GM23338 (cell line): ENCODE data around the gene SZT2. TPM values are rescaled to one million over a fixed set of nuclear protein-coding genes. Genes with fewer than 3 reads are reported as not detected.

Experiments
- ATAC-seq: fragments of 200-7000 bp; cut with Tn5 transposase; 3 replicates; pipeline ENCODE4 v1.9.1; 2020
- DNase-seq: peaks from one replicate; pipeline ENCODE4 v3.0.0-alpha.2; 2015; ENCODE audit warnings: low spot score
- H2AFZ ChIP-seq: fragments of 200-600 bp; sonication (generic); 2 replicates; pipeline ENCODE4 v1.8.0; 2016; ENCODE audit warnings: antibody characterized with exemption, mild to moderate bottlenecking, moderate library complexity
- H3F3A ChIP-seq: fragments of 200-600 bp; sonication (generic); replicated peaks from 2 replicates; pipeline ENCODE4 v1.8.0; 2017; ENCODE audit warnings: antibody characterized with exemption, mixed run types, low read depth
- H3K27ac ChIP-seq: fragments of 200-600 bp; sonication (generic); 2 replicates; pipeline ENCODE4 v1.6.1; 2016; ENCODE audit warnings: low read depth
- H3K27me3 ChIP-seq: fragments of 200-600 bp; sonication (generic); 2 replicates; pipeline ENCODE4 v1.8.0; 2016; ENCODE audit warnings: mild to moderate bottlenecking, mixed run types, moderate library complexity; ENCODE audit not compliant: insufficient read depth
- H3K36me3 ChIP-seq: fragments of 200-600 bp; sonication (generic); 2 replicates; pipeline ENCODE4 v1.8.0; 2016; ENCODE audit warnings: mild to moderate bottlenecking; ENCODE audit not compliant: insufficient read depth
- H3K4me1 ChIP-seq: fragments of 200-600 bp; sonication (generic); 2 replicates; pipeline ENCODE4 v1.8.0; 2016; ENCODE audit warnings: mild to moderate bottlenecking, moderate library complexity; ENCODE audit not compliant: insufficient read depth
- H3K4me2 ChIP-seq: fragments of 200-600 bp; sonication (generic); 2 replicates; pipeline ENCODE4 v1.7.1; 2017; ENCODE audit warnings: mixed run types
- H3K4me3 ChIP-seq: fragments of 200-600 bp; sonication (generic); 2 replicates; pipeline ENCODE4 v1.6.1; 2016; ENCODE audit warnings: mixed run types
- H3K79me2 ChIP-seq: fragments of 200-600 bp; sonication (generic); replicated peaks from 2 replicates; pipeline ENCODE4 v1.8.0; 2017; ENCODE audit warnings: mild to moderate bottlenecking; ENCODE audit not compliant: insufficient read depth
- H3K9me2 ChIP-seq: fragments of 200-600 bp; sonication (generic); 2 replicates; pipeline ENCODE4 v1.8.0; 2017; ENCODE audit not compliant: insufficient read depth
- H4K20me1 ChIP-seq: fragments of 200-600 bp; sonication (generic); replicated peaks from 2 replicates; pipeline ENCODE4 v1.8.0; 2017; ENCODE audit warnings: mild to moderate bottlenecking; ENCODE audit not compliant: insufficient read depth
- H3K27ac Mint-ChIP-seq: 2 replicates; pipeline ENCODE4 v1.8.0; 2020; ENCODE audit warnings: inconsistent platforms, mild to moderate bottlenecking, moderate library complexity, mixed read lengths
- H3K27me3 Mint-ChIP-seq: 3 replicates; pipeline ENCODE4 v1.8.0; 2022; ENCODE audit warnings: low read depth, mild to moderate bottlenecking, moderate library complexity, mixed read lengths, inconsistent platforms; ENCODE audit not compliant: insufficient read depth, poor library complexity
- H3K36me3 Mint-ChIP-seq: 3 replicates; pipeline ENCODE4 v1.8.0; 2021; ENCODE audit warnings: low read depth, mild to moderate bottlenecking, inconsistent platforms, moderate library complexity, mixed read lengths
- H3K4me1 Mint-ChIP-seq: 3 replicates; pipeline ENCODE4 v1.8.0; 2020; ENCODE audit warnings: mild to moderate bottlenecking, inconsistent platforms, mixed read lengths
- H3K4me3 Mint-ChIP-seq: 3 replicates; pipeline ENCODE4 v1.8.0; 2021; ENCODE audit warnings: moderate library complexity, mild to moderate bottlenecking, inconsistent platforms, mixed read lengths
- H3K9me3 Mint-ChIP-seq: 3 replicates; pipeline ENCODE4 v1.8.0; 2020; ENCODE audit warnings: moderate library complexity, mild to moderate bottlenecking, inconsistent platforms, mixed read lengths
- CREB1 ChIP-seq: fragments of 250-450 bp; sonication (Bioruptor Pico); IDR thresholded peaks from 2 replicates; pipeline ENCODE4 v1.5.0; 2020; ENCODE audit warnings: low read depth, mild to moderate bottlenecking, moderate library complexity
- CTCF ChIP-seq, 2 experiments: fragments of 200-600 bp in 1 of 2; sonication (generic) in 1 of 2; conservative IDR thresholded peaks; 2 replicates each; pipeline versions ENCODE4 v1.5.1 to v1.6.1; 2016 to 2017; ENCODE audit warnings: antibody characterized with exemption in 2 of 2, low read depth in 2 of 2, mild to moderate bottlenecking in 2 of 2, moderate library complexity in 1 of 2
- ETS1 ChIP-seq: IDR thresholded peaks from 2 replicates; pipeline ENCODE4 v1.6.1; 2016; ENCODE audit warnings: antibody characterized with exemption
- EZH2 ChIP-seq: fragments of 200-600 bp; sonication (generic); IDR thresholded peaks from one replicate; pipeline ENCODE4 v1.8.0; 2017; ENCODE audit warnings: antibody characterized with exemption, mild to moderate bottlenecking, low read depth; ENCODE audit not compliant: unreplicated experiment
- EZH2phosphoT487 ChIP-seq: fragments of 200-600 bp; sonication (generic); IDR thresholded peaks from one replicate; pipeline ENCODE4 v1.8.1; 2018; ENCODE audit warnings: antibody characterized with exemption; ENCODE audit not compliant: unreplicated experiment
- JUNB ChIP-seq: IDR thresholded peaks from one replicate; pipeline ENCODE4 v1.6.1; 2016; ENCODE audit warnings: antibody characterized with exemption; ENCODE audit not compliant: unreplicated experiment
- NANOG ChIP-seq: IDR thresholded peaks from 2 replicates; pipeline ENCODE4 v1.6.1; 2016; ENCODE audit warnings: antibody characterized with exemption, borderline replicate concordance
- POLR2AphosphoS5 ChIP-seq: IDR thresholded peaks from 2 replicates; pipeline ENCODE4 v1.6.1; 2016; ENCODE audit warnings: antibody characterized with exemption, low read depth
- REST ChIP-seq: IDR thresholded peaks from one replicate; pipeline ENCODE4 v1.6.1; 2018; ENCODE audit warnings: antibody characterized with exemption; ENCODE audit not compliant: unreplicated experiment
- STAT1 ChIP-seq: IDR thresholded peaks from one replicate; pipeline ENCODE4 v1.6.1; 2016; ENCODE audit warnings: antibody characterized with exemption; ENCODE audit not compliant: unreplicated experiment
- ZNF114 ChIP-seq: fragments of 250-450 bp; sonication (Bioruptor Pico); IDR thresholded peaks from 2 replicates; pipeline ENCODE4 v1.5.0; 2020; ENCODE audit warnings: mild to moderate bottlenecking, moderate library complexity
- ZNF331 ChIP-seq: fragments of 250-450 bp; sonication (Bioruptor Pico); IDR thresholded peaks from 2 replicates; pipeline ENCODE4 v1.5.0; 2020; ENCODE audit warnings: low read depth, mild to moderate bottlenecking, moderate library complexity
- polyA plus RNA-seq: library from polyadenylated mRNA; unstranded; fragments of >200 nt; fragmentation: Nextera tagmentation; extraction: Ambion mirVana; gene quantifications from 2 replicates; pipeline ENCODE4 v1.2.1, GENCODE V29; 2016
- total RNA-seq: library from RNA; depleted of rRNA; stranded (reverse); fragments of >200 nt; shearing (Covaris generic); gene quantifications from 2 replicates; pipeline ENCODE4 v1.2.3, GENCODE V29; 2014
- TF ChIP-seq, protein P1 (sequence below): fragments of 250-450 bp; sonication (Bioruptor Pico); IDR thresholded peaks from 2 replicates; pipeline ENCODE4 v1.5.0; 2020; ENCODE audit warnings: mild to moderate bottlenecking, moderate library complexity

The SZT2 gene
- total and polyA plus RNA-seq, 2 experiments from 2014 or later, result 4.1 to 16.1 TPM

- TF ChIP-seq CREB1, result no peak
These were observed 98.5 kb downstream of the SZT2 start (continued) for GRCh38 chr1:43488165-43488564.

GRCh38 chr1:43491061-43491460 lies 101.4 kb downstream of the SZT2 start:
- H2AFZ ChIP-seq, result no peak overlapping the region
- DNase-seq, result no peak
- Mint-ChIP-seq H3K27me3 (peaks cover 8% of the 10 kb centered on the region), H3K36me3 (peaks cover 2% of the 10 kb centered on the region; the same call in 2 of the 3 replicates), H3K9me3 (peaks cover 28% of the 10 kb centered on the region), H3K4me3 (no peak overlapping the region), H3K4me1 (peaks cover 20% of the 10 kb centered on the region), H3K27ac (no peak overlapping the region)
- no peaks in the 10 kb centered on the region for H3K79me2 ChIP-seq
- no peaks in the 10 kb centered on the region for H4K20me1 ChIP-seq
- no peak for ATAC-seq
- no peaks in the 10 kb centered on the region for H3F3A ChIP-seq
- no peak for TF ChIP-seq ETS1
- TF ChIP-seq STAT1, result no peak
- no peak for TF ChIP-seq ZNF114 (CRISPR knock-in tag)
- TF ChIP-seq, protein P1, sequence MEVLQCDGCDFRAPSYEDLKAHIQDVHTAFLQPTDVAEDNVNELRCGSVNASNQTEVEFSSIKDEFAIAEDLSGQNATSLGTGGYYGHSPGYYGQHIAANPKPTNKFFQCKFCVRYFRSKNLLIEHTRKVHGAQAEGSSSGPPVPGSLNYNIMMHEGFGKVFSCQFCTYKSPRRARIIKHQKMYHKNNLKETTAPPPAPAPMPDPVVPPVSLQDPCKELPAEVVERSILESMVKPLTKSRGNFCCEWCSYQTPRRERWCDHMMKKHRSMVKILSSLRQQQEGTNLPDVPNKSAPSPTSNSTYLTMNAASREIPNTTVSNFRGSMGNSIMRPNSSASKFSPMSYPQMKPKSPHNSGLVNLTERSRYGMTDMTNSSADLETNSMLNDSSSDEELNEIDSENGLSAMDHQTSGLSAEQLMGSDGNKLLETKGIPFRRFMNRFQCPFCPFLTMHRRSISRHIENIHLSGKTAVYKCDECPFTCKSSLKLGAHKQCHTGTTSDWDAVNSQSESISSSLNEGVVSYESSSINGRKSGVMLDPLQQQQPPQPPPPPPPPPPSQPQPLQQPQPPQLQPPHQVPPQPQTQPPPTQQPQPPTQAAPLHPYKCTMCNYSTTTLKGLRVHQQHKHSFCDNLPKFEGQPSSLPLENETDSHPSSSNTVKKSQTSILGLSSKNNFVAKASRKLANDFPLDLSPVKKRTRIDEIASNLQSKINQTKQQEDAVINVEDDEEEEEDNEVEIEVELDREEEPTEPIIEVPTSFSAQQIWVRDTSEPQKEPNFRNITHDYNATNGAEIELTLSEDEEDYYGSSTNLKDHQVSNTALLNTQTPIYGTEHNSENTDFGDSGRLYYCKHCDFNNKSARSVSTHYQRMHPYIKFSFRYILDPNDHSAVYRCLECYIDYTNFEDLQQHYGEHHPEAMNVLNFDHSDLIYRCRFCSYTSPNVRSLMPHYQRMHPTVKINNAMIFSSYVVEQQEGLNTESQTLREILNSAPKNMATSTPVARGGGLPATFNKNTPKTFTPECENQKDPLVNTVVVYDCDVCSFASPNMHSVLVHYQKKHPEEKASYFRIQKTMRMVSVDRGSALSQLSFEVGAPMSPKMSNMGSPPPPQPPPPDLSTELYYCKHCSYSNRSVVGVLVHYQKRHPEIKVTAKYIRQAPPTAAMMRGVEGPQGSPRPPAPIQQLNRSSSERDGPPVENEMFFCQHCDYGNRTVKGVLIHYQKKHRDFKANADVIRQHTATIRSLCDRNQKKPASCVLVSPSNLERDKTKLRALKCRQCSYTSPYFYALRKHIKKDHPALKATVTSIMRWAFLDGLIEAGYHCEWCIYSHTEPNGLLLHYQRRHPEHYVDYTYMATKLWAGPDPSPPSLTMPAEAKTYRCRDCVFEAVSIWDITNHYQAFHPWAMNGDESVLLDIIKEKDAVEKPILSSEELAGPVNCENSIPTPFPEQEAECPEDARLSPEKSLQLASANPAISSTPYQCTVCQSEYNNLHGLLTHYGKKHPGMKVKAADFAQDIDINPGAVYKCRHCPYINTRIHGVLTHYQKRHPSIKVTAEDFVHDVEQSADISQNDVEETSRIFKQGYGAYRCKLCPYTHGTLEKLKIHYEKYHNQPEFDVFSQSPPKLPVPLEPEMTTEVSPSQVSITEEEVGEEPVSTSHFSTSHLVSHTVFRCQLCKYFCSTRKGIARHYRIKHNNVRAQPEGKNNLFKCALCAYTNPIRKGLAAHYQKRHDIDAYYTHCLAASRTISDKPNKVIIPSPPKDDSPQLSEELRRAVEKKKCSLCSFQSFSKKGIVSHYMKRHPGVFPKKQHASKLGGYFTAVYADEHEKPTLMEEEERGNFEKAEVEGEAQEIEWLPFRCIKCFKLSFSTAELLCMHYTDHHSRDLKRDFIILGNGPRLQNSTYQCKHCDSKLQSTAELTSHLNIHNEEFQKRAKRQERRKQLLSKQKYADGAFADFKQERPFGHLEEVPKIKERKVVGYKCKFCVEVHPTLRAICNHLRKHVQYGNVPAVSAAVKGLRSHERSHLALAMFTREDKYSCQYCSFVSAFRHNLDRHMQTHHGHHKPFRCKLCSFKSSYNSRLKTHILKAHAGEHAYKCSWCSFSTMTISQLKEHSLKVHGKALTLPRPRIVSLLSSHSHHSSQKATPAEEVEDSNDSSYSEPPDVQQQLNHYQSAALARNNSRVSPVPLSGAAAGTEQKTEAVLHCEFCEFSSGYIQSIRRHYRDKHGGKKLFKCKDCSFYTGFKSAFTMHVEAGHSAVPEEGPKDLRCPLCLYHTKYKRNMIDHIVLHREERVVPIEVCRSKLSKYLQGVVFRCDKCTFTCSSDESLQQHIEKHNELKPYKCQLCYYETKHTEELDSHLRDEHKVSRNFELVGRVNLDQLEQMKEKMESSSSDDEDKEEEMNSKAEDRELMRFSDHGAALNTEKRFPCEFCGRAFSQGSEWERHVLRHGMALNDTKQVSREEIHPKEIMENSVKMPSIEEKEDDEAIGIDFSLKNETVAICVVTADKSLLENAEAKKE (CRISPR knock-in tag), result no peak
- no peak for TF ChIP-seq JUNB
- no peak for TF ChIP-seq CTCF (conservative IDR thresholded peaks at IDR 0.05; ENCODE audit: low read depth in 2 of 2)
- no peak for TF ChIP-seq REST
- TF ChIP-seq ZNF331 (CRISPR knock-in tag), result no peak
- no peak for TF ChIP-seq NANOG
- no peak for TF ChIP-seq POLR2AphosphoS5
- no peak for TF ChIP-seq EZH2
- no peak for TF ChIP-seq CREB1
- TF ChIP-seq EZH2phosphoT487, result no peak
- no peaks in the 10 kb centered on the region for H3K36me3 ChIP-seq
- H3K4me3 ChIP-seq, result no peak overlapping the region
- no peaks in the 10 kb centered on the region for H3K27me3 ChIP-seq
- peaks cover 12% of the 10 kb centered on the region for H3K4me1 ChIP-seq
- no peak overlapping the region for H3K4me2 ChIP-seq
- no peaks in the 10 kb centered on the region for H3K9me2 ChIP-seq
- no peak overlapping the region for H3K27ac ChIP-seq
